Suprapubic skin (tissue), 3 donors: ENCODE results near the gene MRRF.

ENCODE experiments used
- POLR2AphosphoS5 ChIP-seq, 3 donors: sonication (generic); formaldehyde crosslinking; IDR thresholded peaks; one replicate each; pipeline ENCODE4 v1.6.1; 2017; ENCODE audit warnings: antibody characterized with exemption in 3 of 3
- TF ChIP-seq, protein P1 (sequence below), 2 donors: fragments of 200-600 bp in 1 of 2; fragments of 450-650 bp in 1 of 2; sonication (generic) in 1 of 2; IDR thresholded peaks; one replicate each; pipeline ENCODE4 v1.5.1; 2016 to 2019; ENCODE audit warnings: antibody characterized with exemption in 2 of 2, mild to moderate bottlenecking in 1 of 2, moderate library complexity in 1 of 2

DNA sequence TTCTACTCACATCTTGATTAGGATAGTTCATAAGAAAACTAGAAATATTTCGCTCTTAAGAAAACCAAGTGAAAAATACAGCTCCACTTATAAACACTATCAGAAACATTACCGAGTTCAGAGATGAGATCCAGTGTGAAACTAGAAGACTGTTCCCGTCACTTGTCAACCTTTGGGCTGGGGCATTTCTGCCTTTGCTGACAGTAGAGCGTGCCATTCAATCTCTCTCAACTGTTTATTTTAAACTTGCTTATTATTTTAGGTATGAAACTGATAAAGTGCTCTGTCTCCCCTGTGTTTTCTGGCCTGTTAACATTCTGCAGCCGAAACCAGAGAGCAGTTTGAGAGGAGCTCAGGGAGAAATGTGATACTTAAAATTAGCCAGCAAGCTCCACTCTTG is 16.7 kb downstream of the MRRF start:
- TF ChIP-seq, protein P1, sequence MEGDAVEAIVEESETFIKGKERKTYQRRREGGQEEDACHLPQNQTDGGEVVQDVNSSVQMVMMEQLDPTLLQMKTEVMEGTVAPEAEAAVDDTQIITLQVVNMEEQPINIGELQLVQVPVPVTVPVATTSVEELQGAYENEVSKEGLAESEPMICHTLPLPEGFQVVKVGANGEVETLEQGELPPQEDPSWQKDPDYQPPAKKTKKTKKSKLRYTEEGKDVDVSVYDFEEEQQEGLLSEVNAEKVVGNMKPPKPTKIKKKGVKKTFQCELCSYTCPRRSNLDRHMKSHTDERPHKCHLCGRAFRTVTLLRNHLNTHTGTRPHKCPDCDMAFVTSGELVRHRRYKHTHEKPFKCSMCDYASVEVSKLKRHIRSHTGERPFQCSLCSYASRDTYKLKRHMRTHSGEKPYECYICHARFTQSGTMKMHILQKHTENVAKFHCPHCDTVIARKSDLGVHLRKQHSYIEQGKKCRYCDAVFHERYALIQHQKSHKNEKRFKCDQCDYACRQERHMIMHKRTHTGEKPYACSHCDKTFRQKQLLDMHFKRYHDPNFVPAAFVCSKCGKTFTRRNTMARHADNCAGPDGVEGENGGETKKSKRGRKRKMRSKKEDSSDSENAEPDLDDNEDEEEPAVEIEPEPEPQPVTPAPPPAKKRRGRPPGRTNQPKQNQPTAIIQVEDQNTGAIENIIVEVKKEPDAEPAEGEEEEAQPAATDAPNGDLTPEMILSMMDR (IDR thresholded peaks at IDR 0.05): no peak
- TF ChIP-seq POLR2AphosphoS5 (IDR thresholded peaks at IDR 0.05): no peak
